ENCODE data around the gene RSPH6A. TPM values are rescaled to one million over a fixed set of nuclear protein-coding genes. Genes with fewer than 3 reads are reported as not detected.
A peak's percentile ranks its signal among the peaks of the same experiment; 100 is the strongest.

Gene RSPH6A
- total RNA-seq (under 1 TPM; 0.16 to 0.22 TPM), polyA plus RNA-seq (not detected)

- Histone ChIP-seq H3K36me3 (ENCODE audit: insufficient read depth, low read length) (no peaks in the 10 kb centered on the region), H3K27me3 (ENCODE audit: insufficient read depth, low read length, poor library complexity, severe bottlenecking) (no peaks in the 10 kb centered on the region), H3K4me1 (ENCODE audit: insufficient read depth, low read length) (peaks cover 4% of the 10 kb centered on the region), H3K9me3 (ENCODE audit: low read length) (no peaks in the 10 kb centered on the region), H3K27ac (ENCODE audit: low read depth, low read length) (no peak within 1 kb of the TSS), H3K4me3 (ENCODE audit: low read length) (no peak within 1 kb of the TSS)
- Mint-ChIP-seq H3K27ac (no peak within 1 kb of the TSS), H3K4me3 (peak within 1 kb of the TSS in 1 of 7 donors; percentile 19), H3K4me1 (peaks cover 3 to 5% (median 3%) of the 10 kb centered on the region in 3 donors), H3K27me3 (peaks cover 0 to 5% of the 10 kb centered on the region in 2 donors), H3K9me3 (no peaks in the 10 kb centered on the region), H3K36me3 (peaks cover 0 to 8% (median 0%) of the 10 kb centered on the region in 3 donors)
- ChIA-PET CTCF (interaction anchor here (0.9 kb wide), 1 partner anchor 16 kb away, joined by 4 read pairs; no protein-coding TSS in a partner anchor), POLR2A (no interaction called here)
- no peak for DNase-seq
These were observed at the start of gene RSPH6A for GRCh38 chr19:45814851-45815480. RSPH6A (minus strand) TSS chr19:45815308; CDS start chr19:45815176, 132 bp downstream.

DNA sequence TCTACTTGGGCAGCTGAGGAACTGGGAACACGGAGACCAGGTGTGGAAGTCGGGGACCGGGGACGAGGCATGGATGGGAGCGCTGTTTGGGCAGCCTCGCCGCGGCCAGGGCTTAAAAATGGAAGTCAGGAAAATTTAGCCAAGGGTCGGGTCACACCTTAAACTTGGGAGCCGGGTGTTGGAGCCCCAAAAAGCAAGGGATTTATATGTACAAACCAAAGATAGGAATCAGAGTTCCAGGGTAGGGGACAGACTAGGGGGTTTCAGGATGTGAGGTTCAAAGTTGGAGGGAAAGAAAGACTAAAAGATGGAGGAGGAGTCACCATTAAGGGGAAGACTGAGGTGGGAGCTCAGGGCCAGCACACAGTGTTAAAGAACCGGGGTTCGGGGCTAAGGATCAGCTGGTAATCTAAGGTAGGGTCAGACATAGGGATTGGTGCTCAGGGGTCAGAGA lies 49.5 kb upstream of the RSPH6A start:
- ChIA-PET POLR2A (interaction anchor here (4.2 kb wide), 1 partner anchor 21 kb away, joined by 22 read pairs; the partner anchor contains the start of gene IRF2BP1), CTCF (interaction anchor here (1.0 to 3.0 kb wide), 7 partner anchors 14 to 95 kb away, joined by 3 to 20 read pairs (median 3); partner anchors contain the start of genes IRF2BP1, MYPOP and SIX5)
- DNase-seq, result no peak
- Mint-ChIP-seq H3K36me3 (peaks cover 0 to 14% (median 0%) of the 10 kb centered on the region in 3 donors), H3K4me3 (peak overlapping the region; percentile 53 to 85 (median 63)), H3K27ac (peak overlapping the region in 3 of 8 donors; percentile 64 to 84 (median 82)), H3K27me3 (peaks cover 12 to 18% of the 10 kb centered on the region in 2 donors), H3K4me1 (peaks cover 23 to 36% (median 24%) of the 10 kb centered on the region in 3 donors), H3K9me3 (no peaks in the 10 kb centered on the region)
- Histone ChIP-seq H3K27ac (ENCODE audit: low read depth, low read length) (peak overlapping the region; percentile 18), H3K36me3 (ENCODE audit: insufficient read depth, low read length) (no peaks in the 10 kb centered on the region), H3K9me3 (ENCODE audit: low read length) (no peaks in the 10 kb centered on the region), H3K4me3 (ENCODE audit: low read length) (no peak overlapping the region), H3K4me1 (ENCODE audit: insufficient read depth, low read length) (peaks cover 16% of the 10 kb centered on the region), H3K27me3 (ENCODE audit: insufficient read depth, low read length, poor library complexity, severe bottlenecking) (peaks cover 4% of the 10 kb centered on the region)

- peak within 1 kb of the TSS; percentile 29 for H3K27ac ChIP-seq (ENCODE audit: low read depth, low read length)
- peak within 1 kb of the TSS; percentile 71 for H3K4me3 ChIP-seq (ENCODE audit: low read length)
- ChIA-PET CTCF (interaction anchor here (0.7 to 3.0 kb wide), 12 partner anchors 15 to 222 kb away, joined by 3 to 20 read pairs (median 3); partner anchors contain the start of genes IRF2BP1, MYPOP and SIX5), POLR2A (interaction anchor here (0.6 to 4.2 kb wide), 10 partner anchors 16 to 483 kb away, joined by 3 to 22 read pairs (median 4); partner anchors contain the start of genes CCDC61, DMWD, IRF2BP1 and MYPOP)
- DNase-seq, result peak; percentile 46 to 71 (median 50)
- no peaks in the 10 kb centered on the region for H3K36me3 ChIP-seq (ENCODE audit: insufficient read depth, low read length)
- peaks cover 16% of the 10 kb centered on the region for H3K4me1 ChIP-seq (ENCODE audit: insufficient read depth, low read length)
- H3K9me3 ChIP-seq (ENCODE audit: low read length), result no peaks in the 10 kb centered on the region
- Mint-ChIP-seq H3K4me1 (peaks cover 23 to 36% (median 24%) of the 10 kb centered on the region in 3 donors), H3K9me3 (no peaks in the 10 kb centered on the region), H3K36me3 (peaks cover 0 to 21% (median 0%) of the 10 kb centered on the region in 3 donors), H3K27ac (peak within 1 kb of the TSS; percentile 84 to 99 (median 93)), H3K4me3 (peak within 1 kb of the TSS; percentile 88 to 96 (median 92)), H3K27me3 (peaks cover 12 to 18% of the 10 kb centered on the region in 2 donors)
- peaks cover 4% of the 10 kb centered on the region for H3K27me3 ChIP-seq (ENCODE audit: insufficient read depth, low read length, poor library complexity, severe bottlenecking)
These were observed 48.9 kb upstream of the RSPH6A start, which contains the start of gene FOXA3 for GRCh38 chr19:45863840-45864628. FOXA3 (plus strand) TSS chr19:45864326; CDS start chr19:45864457, 131 bp downstream.

DNA sequence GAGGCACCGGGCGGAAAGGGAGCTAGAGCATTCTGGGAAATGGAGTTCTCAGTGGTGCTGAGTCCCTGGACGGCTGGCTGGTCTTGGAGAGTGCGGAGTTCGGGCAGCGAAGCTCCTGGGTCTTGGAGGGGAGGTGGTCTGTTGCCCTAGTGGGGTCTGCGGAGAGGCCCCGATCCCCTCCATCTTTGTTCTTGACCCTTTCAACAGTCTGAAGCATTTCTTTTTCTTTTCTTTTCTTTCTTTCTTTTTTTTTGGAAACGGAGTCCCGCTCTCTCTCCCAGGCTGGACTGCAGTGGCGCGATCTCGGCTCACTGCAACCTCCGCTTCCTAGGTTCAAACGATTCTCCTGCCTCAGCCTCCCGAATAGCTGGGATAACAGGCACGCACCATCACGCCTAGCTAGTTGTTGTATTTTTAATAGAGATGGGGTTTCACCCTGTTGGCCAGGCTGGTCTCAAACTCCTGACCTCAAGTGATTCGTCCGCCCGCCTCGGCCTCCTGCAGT lies 48.3 kb upstream of the RSPH6A start:
- Histone ChIP-seq H3K4me3 (ENCODE audit: low read length) (peak overlapping the region; percentile 71), H3K36me3 (ENCODE audit: insufficient read depth, low read length) (no peaks in the 10 kb centered on the region), H3K4me1 (ENCODE audit: insufficient read depth, low read length) (peaks cover 16% of the 10 kb centered on the region), H3K27me3 (ENCODE audit: insufficient read depth, low read length, poor library complexity, severe bottlenecking) (peaks cover 4% of the 10 kb centered on the region), H3K9me3 (ENCODE audit: low read length) (no peaks in the 10 kb centered on the region), H3K27ac (ENCODE audit: low read depth, low read length) (peak overlapping the region; percentile 29)
- Mint-ChIP-seq H3K36me3 (peaks cover 0 to 26% (median 0%) of the 10 kb centered on the region in 3 donors), H3K4me3 (peak overlapping the region; percentile 88 to 96 (median 92)), H3K4me1 (peaks cover 24 to 37% (median 24%) of the 10 kb centered on the region in 3 donors), H3K27ac (peak overlapping the region; percentile 84 to 99 (median 93)), H3K9me3 (no peaks in the 10 kb centered on the region), H3K27me3 (peaks cover 12 to 18% of the 10 kb centered on the region in 2 donors)
- ChIA-PET CTCF (interaction anchor here (0.7 to 3.0 kb wide), 8 partner anchors 16 to 222 kb away, joined by 3 to 20 read pairs (median 6); partner anchors contain the start of genes IRF2BP1, MYPOP and SIX5), POLR2A (interaction anchor here (0.6 to 4.2 kb wide), 10 partner anchors 17 to 484 kb away, joined by 3 to 22 read pairs (median 4); partner anchors contain the start of genes CCDC61, DMWD, IRF2BP1 and MYPOP)
- no peak for DNase-seq

DNA sequence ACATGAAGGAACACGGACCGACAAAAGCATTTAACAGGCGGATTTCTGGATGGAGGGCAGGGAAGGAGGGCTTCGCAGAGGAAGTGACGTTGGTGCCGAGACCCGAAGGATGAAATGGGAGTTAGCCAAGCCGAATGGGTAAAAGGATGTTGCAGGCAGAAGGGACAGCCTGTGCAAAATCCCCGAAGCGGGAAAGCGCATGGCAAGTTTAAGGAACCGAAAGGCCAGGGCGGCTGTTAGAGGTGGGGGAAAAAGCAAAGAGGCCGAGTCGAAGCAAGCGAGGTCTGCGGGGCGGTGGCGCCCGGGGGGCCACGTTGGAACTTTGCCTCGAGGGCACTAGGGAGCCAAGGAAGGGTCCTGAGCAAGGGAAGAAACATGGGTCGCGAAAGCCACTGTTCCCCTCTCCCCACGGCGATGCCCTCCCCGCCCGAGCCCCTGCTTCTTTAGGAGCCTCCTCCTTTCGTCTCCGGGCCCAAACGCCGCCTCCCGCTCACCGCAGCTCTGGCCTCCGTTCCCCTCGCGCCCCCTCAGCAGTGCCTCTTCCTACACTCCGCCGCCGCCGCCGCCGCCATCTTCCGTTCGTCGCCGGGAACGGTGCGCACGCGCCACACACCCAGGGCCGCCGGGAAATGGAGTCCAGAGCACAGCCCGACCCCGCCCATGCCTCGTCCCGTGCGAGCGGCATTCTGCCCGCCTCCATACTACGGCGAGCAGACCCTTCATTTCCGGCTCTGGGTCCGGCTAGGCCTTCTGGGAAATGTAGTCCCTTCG lies 47.6 kb upstream of the RSPH6A start, which contains the start of gene SYMPK:
Gene SYMPK (minus strand): TSS at position 584 of the 771 bp plus-strand sequence. CDS start 8,652 bp downstream, outside the sequence.
- H3K27ac ChIP-seq (ENCODE audit: low read depth, low read length), result peak within 1 kb of the TSS; percentile 82
- H3K4me3 ChIP-seq (ENCODE audit: low read length), result peak within 1 kb of the TSS; percentile 88
- peaks cover 27 to 41% (median 28%) of the 10 kb centered on the region in 3 donors for H3K4me1 Mint-ChIP-seq
- ChIA-PET CTCF (interaction anchor here (0.7 to 3.0 kb wide), 8 partner anchors 17 to 221 kb away, joined by 3 to 20 read pairs (median 6); partner anchors contain the start of genes IRF2BP1, MYPOP and SIX5), POLR2A (interaction anchor here (0.6 to 4.2 kb wide), 9 partner anchors 17 to 484 kb away, joined by 3 to 22 read pairs (median 5); partner anchors contain the start of genes CCDC61, DMWD, IRF2BP1 and MYPOP)
- peaks cover 4% of the 10 kb centered on the region for H3K27me3 ChIP-seq (ENCODE audit: insufficient read depth, low read length, poor library complexity, severe bottlenecking)
- no peaks in the 10 kb centered on the region for H3K9me3 Mint-ChIP-seq
- H3K36me3 ChIP-seq (ENCODE audit: insufficient read depth, low read length), result no peaks in the 10 kb centered on the region
- H3K9me3 ChIP-seq (ENCODE audit: low read length), result no peaks in the 10 kb centered on the region
- H3K4me3 Mint-ChIP-seq, result peak within 1 kb of the TSS; percentile 88 to 96 (median 92)
- H3K36me3 Mint-ChIP-seq, result peaks cover 0 to 31% (median 4%) of the 10 kb centered on the region in 3 donors
- H3K27me3 Mint-ChIP-seq, result peaks cover 12 to 18% of the 10 kb centered on the region in 2 donors
- H3K4me1 ChIP-seq (ENCODE audit: insufficient read depth, low read length), result peaks cover 16% of the 10 kb centered on the region
- peak within 1 kb of the TSS; percentile 84 to 99 (median 93) for H3K27ac Mint-ChIP-seq
- DNase-seq, result peak; percentile 98 to 99 (median 98)

- no peaks in the 10 kb centered on the region for H3K36me3 ChIP-seq (ENCODE audit: insufficient read depth, low read length)
- H3K4me1 ChIP-seq (ENCODE audit: insufficient read depth, low read length), result peaks cover 16% of the 10 kb centered on the region
- H3K36me3 Mint-ChIP-seq, result peaks cover 0 to 32% (median 4%) of the 10 kb centered on the region in 3 donors
- peak overlapping the region; percentile 88 to 96 (median 92) for H3K4me3 Mint-ChIP-seq
- H3K27ac ChIP-seq (ENCODE audit: low read depth, low read length), result peak overlapping the region; percentile 82
- CTCF ChIA-PET, result interaction anchor here (3.0 kb wide), 1 partner anchor 24 kb away, joined by 9 read pairs; the partner anchor contains the start of gene IRF2BP1
- H3K4me3 ChIP-seq (ENCODE audit: low read length), result peak overlapping the region; percentile 88
- no peak for DNase-seq
- peaks cover 4% of the 10 kb centered on the region for H3K27me3 ChIP-seq (ENCODE audit: insufficient read depth, low read length, poor library complexity, severe bottlenecking)
- H3K27me3 Mint-ChIP-seq, result peaks cover 12 to 18% of the 10 kb centered on the region in 2 donors
- no peaks in the 10 kb centered on the region for H3K9me3 Mint-ChIP-seq
- no peaks in the 10 kb centered on the region for H3K9me3 ChIP-seq (ENCODE audit: low read length)
- peaks cover 27 to 41% (median 28%) of the 10 kb centered on the region in 3 donors for H3K4me1 Mint-ChIP-seq
- H3K27ac Mint-ChIP-seq, result peak overlapping the region; percentile 84 to 99 (median 93)
- POLR2A ChIA-PET, result interaction anchor here (1.3 to 4.2 kb wide), 3 partner anchors 18 to 93 kb away, joined by 6 to 22 read pairs (median 8); partner anchors contain the start of genes IRF2BP1 and SIX5
These were observed 47.1 kb upstream of the RSPH6A start for GRCh38 chr19:45862271-45862563.

Measured in CD8-positive, alpha-beta memory T cell (primary cell).